Measurements from ENCODE around the gene CECR2.

CECR2 gene

GRCh38 chr22:17588606-17589005 is 219.3 kb downstream of the CECR2 start:
- TF ChIP-seq EZH2 (optimal IDR thresholded peaks at IDR 0.05; ENCODE audit: low read depth, low read length): no peak
- no peak for TF ChIP-seq EZH2phosphoT487 (IDR thresholded peaks at IDR 0.05; ENCODE audit: low read length)
- no peak for TF ChIP-seq CTCF (IDR thresholded peaks at IDR 0.05; ENCODE audit: low read length)
- no peaks in the 10 kb centered on the region for H3K27me3 ChIP-seq (replicated peaks; ENCODE audit: insufficient read depth, low read length)
- H2AFZ ChIP-seq (ENCODE audit: low read length): no peak overlapping the region
- H3K9me3 ChIP-seq (replicated peaks; ENCODE audit: insufficient read depth, low read length): no peaks in the 10 kb centered on the region
- DNase-seq: no peak
- H3F3A ChIP-seq (ENCODE audit: insufficient read depth, low read length): no peaks in the 10 kb centered on the region
- H3K9me2 ChIP-seq (replicated peaks; ENCODE audit: insufficient read depth, low read length): no peaks in the 10 kb centered on the region
- H3K4me2 ChIP-seq (ENCODE audit: low read depth, low read length): no peak overlapping the region
- peaks cover 5% of the 10 kb centered on the region for H3K79me2 ChIP-seq (ENCODE audit: low read length)
- H3K27ac ChIP-seq (ENCODE audit: low read length): no peak overlapping the region
- H4K20me1 ChIP-seq (ENCODE audit: insufficient read depth, low read length): no peaks in the 10 kb centered on the region
- H3K4me3 ChIP-seq (ENCODE audit: low read length): no peak overlapping the region
- no peaks in the 10 kb centered on the region; the same call in 1 of the 2 replicates for H3K36me3 ChIP-seq (replicated peaks; ENCODE audit: insufficient read depth, low read length)
- H3K4me1 ChIP-seq (ENCODE audit: low read length): no peaks in the 10 kb centered on the region
- H3K9ac ChIP-seq (ENCODE audit: low read length): no peak overlapping the region

- H3K27ac ChIP-seq (ENCODE audit: low read length): no peak overlapping the region
- H3K4me3 ChIP-seq (ENCODE audit: low read length): no peak overlapping the region
- no peak for DNase-seq
These were observed 220.6 kb downstream of the CECR2 start for GRCh38 chr22:17589810-17590375.

GRCh38 chr22:17590586-17590985 is 221.3 kb downstream of the CECR2 start:
- H3K36me3 ChIP-seq (replicated peaks; ENCODE audit: insufficient read depth, low read length): no peaks in the 10 kb centered on the region; the same call in 1 of the 2 replicates
- no peaks in the 10 kb centered on the region for H3K9me3 ChIP-seq (replicated peaks; ENCODE audit: insufficient read depth, low read length)
- DNase-seq: no peak
- no peak overlapping the region for H3K4me2 ChIP-seq (ENCODE audit: low read depth, low read length)
- H3F3A ChIP-seq (ENCODE audit: insufficient read depth, low read length): peaks cover 9% of the 10 kb centered on the region
- peaks cover 12% of the 10 kb centered on the region for H3K4me1 ChIP-seq (ENCODE audit: low read length)
- no peak for TF ChIP-seq EZH2phosphoT487 (IDR thresholded peaks at IDR 0.05; ENCODE audit: low read length)
- TF ChIP-seq CTCF (IDR thresholded peaks at IDR 0.05; ENCODE audit: low read length): no peak
- no peak for TF ChIP-seq EZH2 (optimal IDR thresholded peaks at IDR 0.05; ENCODE audit: low read depth, low read length)
- H3K4me3 ChIP-seq (ENCODE audit: low read length): no peak overlapping the region
- H3K9ac ChIP-seq (ENCODE audit: low read length): no peak overlapping the region
- no peaks in the 10 kb centered on the region for H4K20me1 ChIP-seq (ENCODE audit: insufficient read depth, low read length)
- H3K27me3 ChIP-seq (replicated peaks; ENCODE audit: insufficient read depth, low read length): no peaks in the 10 kb centered on the region
- no peak overlapping the region for H3K27ac ChIP-seq (ENCODE audit: low read length)
- H2AFZ ChIP-seq (ENCODE audit: low read length): no peak overlapping the region
- no peaks in the 10 kb centered on the region for H3K9me2 ChIP-seq (replicated peaks; ENCODE audit: insufficient read depth, low read length)
- peaks cover 7% of the 10 kb centered on the region for H3K79me2 ChIP-seq (ENCODE audit: low read length)

More at GRCh38 chr22:17589810-17590375, 220.6 kb downstream of the CECR2 start:
- Histone ChIP-seq H3K9me3 (replicated peaks; ENCODE audit: insufficient read depth, low read length) (no peaks in the 10 kb centered on the region), H3K9me2 (replicated peaks; ENCODE audit: insufficient read depth, low read length) (no peaks in the 10 kb centered on the region), H4K20me1 (ENCODE audit: insufficient read depth, low read length) (no peaks in the 10 kb centered on the region), H2AFZ (ENCODE audit: low read length) (no peak overlapping the region), H3K36me3 (replicated peaks; ENCODE audit: insufficient read depth, low read length) (no peaks in the 10 kb centered on the region; the same call in 1 of the 2 replicates), H3K79me2 (ENCODE audit: low read length) (peaks cover 7% of the 10 kb centered on the region), H3F3A (ENCODE audit: insufficient read depth, low read length) (peaks cover 3% of the 10 kb centered on the region; the same call in 1 of the 2 replicates), H3K4me1 (ENCODE audit: low read length) (peaks cover 7% of the 10 kb centered on the region), H3K9ac (ENCODE audit: low read length) (no peak overlapping the region), H3K4me2 (ENCODE audit: low read depth, low read length) (no peak overlapping the region), H3K27me3 (replicated peaks; ENCODE audit: insufficient read depth, low read length) (no peaks in the 10 kb centered on the region)
- no peak for TF ChIP-seq CTCF (IDR thresholded peaks at IDR 0.05; ENCODE audit: low read length)
